NOMO-1 treated with DMSO at 0.1 percent for 48 hours (cell line): Measurements from ENCODE around the gene DOCK8.

Experiments
- DNase-seq: peaks from one replicate; lab custom pipeline; 2025; ENCODE audit not compliant: unreplicated experiment; lab: John Stamatoyannopoulos, UW

The DOCK8 gene

GRCh38 chr9:362561-363273, 148.1 kb downstream of the DOCK8 start:
- DNase-seq, result no peak

- no peak for DNase-seq
Observed at GRCh38 chr9:363274-363612, 148.6 kb downstream of the DOCK8 start.

GRCh38 chr9:365436-365835, 150.8 kb downstream of the DOCK8 start:
- no peak for DNase-seq

- no peak for DNase-seq
Observed at GRCh38 chr9:366620-367019, 152.0 kb downstream of the DOCK8 start.

GRCh38 chr9:370086-370485, 155.4 kb downstream of the DOCK8 start:
- DNase-seq, result no peak

GRCh38 chr9:371349-371748, 156.7 kb downstream of the DOCK8 start:
- DNase-seq, result no peak

GRCh38 chr9:372128-372527, 157.5 kb downstream of the DOCK8 start:
- no peak for DNase-seq

- no peak for DNase-seq
Observed at GRCh38 chr9:373759-374206, 159.1 kb downstream of the DOCK8 start.

- no peak for DNase-seq
Observed at GRCh38 chr9:374736-375135, 160.1 kb downstream of the DOCK8 start.

- no peak for DNase-seq
Observed at GRCh38 chr9:376115-376514, 161.4 kb downstream of the DOCK8 start.

- no peak for DNase-seq
Observed at GRCh38 chr9:378263-378662, 163.6 kb downstream of the DOCK8 start.

- no peak for DNase-seq
Observed at GRCh38 chr9:382383-382782, 167.7 kb downstream of the DOCK8 start.

- DNase-seq, result no peak
Observed at GRCh38 chr9:385818-386398, 171.2 kb downstream of the DOCK8 start.

- DNase-seq, result no peak
Observed at GRCh38 chr9:389159-389558, 174.5 kb downstream of the DOCK8 start.

GRCh38 chr9:389758-390157, 175.1 kb downstream of the DOCK8 start:
- DNase-seq, result no peak

- DNase-seq, result no peak
Observed at GRCh38 chr9:392077-392804, 177.6 kb downstream of the DOCK8 start.

- no peak for DNase-seq
Observed at GRCh38 chr9:394347-395052, 179.8 kb downstream of the DOCK8 start.

- DNase-seq, result no peak
Observed at GRCh38 chr9:396396-396795, 181.7 kb downstream of the DOCK8 start.

- DNase-seq, result no peak
Observed at GRCh38 chr9:398085-398484, 183.4 kb downstream of the DOCK8 start.

- DNase-seq, result no peak
Observed at GRCh38 chr9:401223-401622, 186.6 kb downstream of the DOCK8 start.

- DNase-seq, result no peak
Observed at GRCh38 chr9:404234-404633, 189.6 kb downstream of the DOCK8 start.

GRCh38 chr9:405341-405740, 190.7 kb downstream of the DOCK8 start:
- no peak for DNase-seq
